ENCODE measurements around the gene TECPR1. TPM values are rescaled to one million over a fixed set of nuclear protein-coding genes. Genes with fewer than 3 reads are reported as not detected.
A peak's percentile ranks its signal among the peaks of the same experiment; 100 is the strongest.

Gene TECPR1
- total and polyA plus RNA-seq, 9 donors, result 4.2 to 28.1 (median 21.4) TPM

DNA sequence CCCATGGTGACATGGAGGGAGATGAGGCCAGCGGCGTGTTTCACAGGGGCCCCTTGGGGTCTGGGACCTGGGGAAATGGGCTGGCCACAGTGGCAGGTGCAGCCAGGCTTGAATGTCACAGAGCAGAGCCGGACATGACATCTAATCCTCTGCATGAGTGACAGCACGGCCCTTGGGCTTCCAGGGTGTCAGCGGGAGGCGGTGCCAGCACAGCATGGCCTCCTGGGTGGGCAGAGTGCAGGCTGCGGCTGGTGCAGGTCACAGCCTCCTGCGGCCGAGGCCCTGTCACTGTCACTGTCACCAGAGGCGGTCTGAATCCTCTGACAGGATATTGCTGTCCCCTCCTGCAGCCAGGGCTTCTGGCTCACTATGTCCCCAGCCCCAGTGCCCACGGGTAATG is 22.6 kb downstream of the TECPR1 start:
- TF ChIP-seq EP300 (IDR thresholded peaks at IDR 0.05), result no peak
- TF ChIP-seq POLR2A (IDR thresholded peaks at IDR 0.05), result no peak
- TF ChIP-seq, protein P1, sequence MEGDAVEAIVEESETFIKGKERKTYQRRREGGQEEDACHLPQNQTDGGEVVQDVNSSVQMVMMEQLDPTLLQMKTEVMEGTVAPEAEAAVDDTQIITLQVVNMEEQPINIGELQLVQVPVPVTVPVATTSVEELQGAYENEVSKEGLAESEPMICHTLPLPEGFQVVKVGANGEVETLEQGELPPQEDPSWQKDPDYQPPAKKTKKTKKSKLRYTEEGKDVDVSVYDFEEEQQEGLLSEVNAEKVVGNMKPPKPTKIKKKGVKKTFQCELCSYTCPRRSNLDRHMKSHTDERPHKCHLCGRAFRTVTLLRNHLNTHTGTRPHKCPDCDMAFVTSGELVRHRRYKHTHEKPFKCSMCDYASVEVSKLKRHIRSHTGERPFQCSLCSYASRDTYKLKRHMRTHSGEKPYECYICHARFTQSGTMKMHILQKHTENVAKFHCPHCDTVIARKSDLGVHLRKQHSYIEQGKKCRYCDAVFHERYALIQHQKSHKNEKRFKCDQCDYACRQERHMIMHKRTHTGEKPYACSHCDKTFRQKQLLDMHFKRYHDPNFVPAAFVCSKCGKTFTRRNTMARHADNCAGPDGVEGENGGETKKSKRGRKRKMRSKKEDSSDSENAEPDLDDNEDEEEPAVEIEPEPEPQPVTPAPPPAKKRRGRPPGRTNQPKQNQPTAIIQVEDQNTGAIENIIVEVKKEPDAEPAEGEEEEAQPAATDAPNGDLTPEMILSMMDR (IDR thresholded peaks at IDR 0.05), result no peak
- Histone ChIP-seq H3K9me3 (no peaks in the 10 kb centered on the region), H3K27ac (no peak overlapping the region), H3K27me3 (no peaks in the 10 kb centered on the region), H3K4me1 (ENCODE audit: insufficient read depth) (no peaks in the 10 kb centered on the region), H3K4me3 (no peak overlapping the region), H3K36me3 (no peaks in the 10 kb centered on the region)
- intact Hi-C loops (cut with DNase I), result no loop called here
- no peak for DNase-seq
- WGBS, 3 donors, result 91 to 95% (median 92%) methylated on average over 11 of the region's 11 CpGs

DNA sequence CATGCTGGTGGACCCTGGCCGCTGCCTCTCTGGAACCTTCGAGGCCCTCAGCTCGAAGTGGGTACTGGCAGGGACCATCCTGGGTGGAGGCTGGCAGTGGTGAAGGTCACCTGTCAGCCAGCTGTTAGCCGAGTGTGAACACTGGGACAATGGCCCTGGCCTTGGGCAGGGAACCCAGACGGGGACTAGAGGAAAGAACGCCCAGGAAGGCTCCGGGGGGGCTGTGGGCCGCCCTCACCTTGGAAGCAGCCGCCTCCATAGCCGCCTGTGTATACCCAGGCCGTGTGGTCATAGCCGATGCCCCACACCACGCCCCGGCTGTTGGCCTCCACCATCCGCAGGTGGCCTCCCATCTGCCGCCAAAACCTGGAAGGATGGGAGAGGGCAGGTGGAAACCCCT is 23.2 kb downstream of the TECPR1 start:
- Histone ChIP-seq H3K36me3 (no peaks in the 10 kb centered on the region), H3K27ac (no peak overlapping the region), H3K4me3 (no peak overlapping the region), H3K27me3 (no peaks in the 10 kb centered on the region), H3K4me1 (ENCODE audit: insufficient read depth) (no peaks in the 10 kb centered on the region), H3K9me3 (no peaks in the 10 kb centered on the region)
- TF ChIP-seq, protein P1 (IDR thresholded peaks at IDR 0.05), result no peak
- TF ChIP-seq EP300 (IDR thresholded peaks at IDR 0.05) (no peak), POLR2A (IDR thresholded peaks at IDR 0.05) (no peak)
- DNase-seq, result no peak
- 80 to 89% (median 85%) methylated on average over 16 of the region's 16 CpGs for WGBS, 3 donors
- intact Hi-C loops (cut with DNase I), result no loop called here

DNA sequence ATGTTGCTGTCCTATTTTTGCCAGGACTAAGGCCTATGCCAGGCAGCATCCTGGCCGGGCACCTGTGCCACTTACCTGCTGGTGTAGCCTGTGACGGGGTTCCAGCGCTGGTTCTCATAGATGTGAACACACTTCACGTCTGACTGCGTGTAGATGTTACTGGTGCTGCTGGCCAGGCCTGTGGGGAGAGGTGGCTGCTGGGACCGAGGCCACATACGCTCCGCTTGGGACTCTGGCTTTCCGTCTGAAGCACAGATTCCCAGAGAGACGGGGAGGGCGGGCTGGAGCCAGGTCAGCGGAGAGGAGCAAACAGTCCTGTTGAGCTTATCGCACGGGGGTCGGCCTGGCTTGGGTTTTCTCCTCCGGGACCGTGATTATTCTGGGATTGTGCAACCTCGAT is 24.1 kb downstream of the TECPR1 start:
- WGBS, 3 donors, result 87 to 91% (median 87%) methylated on average over 18 of the region's 18 CpGs
- Histone ChIP-seq H3K4me3 (no peak overlapping the region), H3K27ac (no peak overlapping the region), H3K4me1 (ENCODE audit: insufficient read depth) (no peaks in the 10 kb centered on the region), H3K9me3 (no peaks in the 10 kb centered on the region), H3K27me3 (no peaks in the 10 kb centered on the region), H3K36me3 (no peaks in the 10 kb centered on the region)
- DNase-seq, result peak in 1 of 5 donors; percentile 28
- no peak for TF ChIP-seq POLR2A (IDR thresholded peaks at IDR 0.05)
- TF ChIP-seq EP300 (IDR thresholded peaks at IDR 0.05), result no peak
- TF ChIP-seq, protein P1 (IDR thresholded peaks at IDR 0.05), result no peak
- intact Hi-C loops (cut with DNase I), result no loop called here

DNA sequence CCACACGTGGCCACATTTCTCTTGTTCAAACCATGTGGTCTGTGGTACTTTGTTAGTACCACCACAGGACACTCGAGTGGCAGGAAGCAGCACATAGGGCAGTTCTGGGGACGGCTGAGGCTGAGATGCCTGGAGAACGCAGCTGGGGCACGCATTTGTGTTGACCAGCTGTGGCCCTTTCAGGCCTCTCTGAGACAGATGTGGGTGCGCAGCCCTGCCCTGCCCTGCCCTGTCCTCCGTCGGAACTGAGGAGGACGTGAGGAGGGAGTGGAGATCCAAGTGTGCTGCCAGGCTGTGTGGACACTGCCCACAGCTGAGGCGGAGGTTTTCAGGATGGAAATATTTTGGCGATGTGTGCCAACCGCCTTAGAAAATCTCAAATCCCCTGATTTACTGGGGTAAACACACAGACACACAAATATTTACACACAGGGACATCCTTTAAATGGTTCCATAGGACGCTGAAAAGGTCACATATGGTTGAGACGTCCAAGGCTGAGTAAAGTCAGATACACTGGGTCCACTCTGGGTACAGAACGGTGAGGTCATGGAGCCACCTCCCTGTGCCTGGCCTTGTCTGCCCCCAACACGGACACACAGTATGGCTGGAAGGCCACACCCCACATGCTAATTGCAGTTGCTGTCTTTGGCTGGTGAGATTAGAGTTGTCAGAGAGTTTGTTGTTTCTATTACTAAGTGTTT is 26.0 kb downstream of the TECPR1 start:
- 83 to 87% (median 83%) methylated on average over 14 to 16 of the region's 16 CpGs for WGBS, 3 donors
- DNase-seq, result no peak
- Histone ChIP-seq H3K27ac (no peak overlapping the region), H3K9me3 (no peaks in the 10 kb centered on the region), H3K36me3 (no peaks in the 10 kb centered on the region), H3K4me1 (ENCODE audit: insufficient read depth) (no peaks in the 10 kb centered on the region), H3K4me3 (no peak overlapping the region), H3K27me3 (no peaks in the 10 kb centered on the region)
- TF ChIP-seq, protein P1 (IDR thresholded peaks at IDR 0.05), result no peak
- TF ChIP-seq EP300 (IDR thresholded peaks at IDR 0.05), result no peak
- TF ChIP-seq POLR2A (IDR thresholded peaks at IDR 0.05), result no peak
- intact Hi-C loops (cut with DNase I), result no loop called here
